ENCODE results near the gene TC2N. TPM values are rescaled to one million over a fixed set of nuclear protein-coding genes. Genes with fewer than 3 reads are reported as not detected.

TC2N gene
- total and polyA plus RNA-seq, 2 donors (not counting 3 experiments of a cell fraction or from before 2014, with no cell fraction given) = 0.40 TPM; not detected in 1

DNA sequence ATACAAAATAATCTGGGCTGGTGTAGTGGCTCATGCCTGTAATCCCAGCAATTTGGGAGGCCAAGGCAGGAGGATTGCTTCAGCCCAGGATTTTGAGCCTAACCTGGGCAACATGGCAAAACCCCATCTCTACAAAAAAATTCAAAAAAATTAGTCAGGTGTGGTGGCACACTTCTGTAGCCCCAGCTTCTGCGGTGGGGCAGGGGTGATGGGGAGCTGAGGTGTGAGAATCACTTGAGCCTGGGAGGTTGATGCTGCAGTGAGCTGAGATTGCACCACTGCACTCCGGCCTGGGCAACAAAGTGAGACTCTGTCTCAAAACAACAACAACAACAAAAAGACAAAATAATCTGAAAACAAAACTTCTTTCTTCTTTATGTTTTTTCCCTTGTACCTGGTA, 66.0 kb downstream of the TC2N start:
- no peaks in the 10 kb centered on the region for H4K20me1 ChIP-seq (replicated peaks; ENCODE audit: control insufficient read depth, extremely low read depth, insufficient read depth, low read length)
- ChIA-PET CTCF (interaction anchor here (1.1 kb wide), 1 partner anchor 26 kb away, joined by 3 read pairs; no protein-coding TSS in a partner anchor), POLR2A (no interaction called here)
- FAIRE-seq = no peak
- H3K9me3 ChIP-seq (replicated peaks; ENCODE audit: control insufficient read depth, insufficient read depth, low read length) = no peaks in the 10 kb centered on the region
- H3K4me2 ChIP-seq (ENCODE audit: insufficient read depth, low read length) = no peak overlapping the region
- no peaks in the 10 kb centered on the region for H3K27me3 ChIP-seq (ENCODE audit: control insufficient read depth in 2 of 2, insufficient read depth in 2 of 2, low read length in 2 of 2)
- intact Hi-C loops (cut with micrococcal nuclease) = no loop called here
- no peak overlapping the region for H3K9ac ChIP-seq (replicated peaks; ENCODE audit: extremely low read depth, insufficient read depth, low read length)
- BruUV-seq (replicated peaks) = no TSS peak
- TF ChIP-seq GATA2 (IDR thresholded peaks at IDR 0.05; ENCODE audit: insufficient read depth, insufficient read length, low read depth, low read length) = no peak
- TF ChIP-seq POLR2AphosphoS5 (IDR thresholded peaks at IDR 0.05; ENCODE audit: insufficient read depth, low read depth, low read length) = no peak
- no peak for TF ChIP-seq FOS (IDR thresholded peaks at IDR 0.05; ENCODE audit: borderline replicate concordance, insufficient read depth, low read length)
- TF ChIP-seq, protein P1, sequence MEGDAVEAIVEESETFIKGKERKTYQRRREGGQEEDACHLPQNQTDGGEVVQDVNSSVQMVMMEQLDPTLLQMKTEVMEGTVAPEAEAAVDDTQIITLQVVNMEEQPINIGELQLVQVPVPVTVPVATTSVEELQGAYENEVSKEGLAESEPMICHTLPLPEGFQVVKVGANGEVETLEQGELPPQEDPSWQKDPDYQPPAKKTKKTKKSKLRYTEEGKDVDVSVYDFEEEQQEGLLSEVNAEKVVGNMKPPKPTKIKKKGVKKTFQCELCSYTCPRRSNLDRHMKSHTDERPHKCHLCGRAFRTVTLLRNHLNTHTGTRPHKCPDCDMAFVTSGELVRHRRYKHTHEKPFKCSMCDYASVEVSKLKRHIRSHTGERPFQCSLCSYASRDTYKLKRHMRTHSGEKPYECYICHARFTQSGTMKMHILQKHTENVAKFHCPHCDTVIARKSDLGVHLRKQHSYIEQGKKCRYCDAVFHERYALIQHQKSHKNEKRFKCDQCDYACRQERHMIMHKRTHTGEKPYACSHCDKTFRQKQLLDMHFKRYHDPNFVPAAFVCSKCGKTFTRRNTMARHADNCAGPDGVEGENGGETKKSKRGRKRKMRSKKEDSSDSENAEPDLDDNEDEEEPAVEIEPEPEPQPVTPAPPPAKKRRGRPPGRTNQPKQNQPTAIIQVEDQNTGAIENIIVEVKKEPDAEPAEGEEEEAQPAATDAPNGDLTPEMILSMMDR (IDR thresholded peaks at IDR 0.05; ENCODE audit: extremely low read depth in 1 of 2, insufficient read depth in 1 of 2, low read depth in 1 of 2, low read length in 2 of 2) = no peak
- TF ChIP-seq EZH2 (IDR thresholded peaks at IDR 0.05; ENCODE audit: borderline replicate concordance, low read depth, low read length, severe bottlenecking) = no peak
- no peak for TF ChIP-seq JUN (IDR thresholded peaks at IDR 0.05; ENCODE audit: borderline replicate concordance, insufficient read depth, insufficient read length, low read depth)
- TF ChIP-seq, protein P2, sequence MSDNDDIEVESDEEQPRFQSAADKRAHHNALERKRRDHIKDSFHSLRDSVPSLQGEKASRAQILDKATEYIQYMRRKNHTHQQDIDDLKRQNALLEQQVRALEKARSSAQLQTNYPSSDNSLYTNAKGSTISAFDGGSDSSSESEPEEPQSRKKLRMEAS (IDR thresholded peaks at IDR 0.05; ENCODE audit: insufficient read depth, insufficient read length) = no peak
- no peak for TF ChIP-seq POLR2A (IDR thresholded peaks at IDR 0.05; ENCODE audit: low read depth, low read length)
- no peak for TF ChIP-seq MYC (IDR thresholded peaks at IDR 0.05; ENCODE audit: low read depth, low read length)
- no peaks in the 10 kb centered on the region for H3K79me2 ChIP-seq (ENCODE audit: control insufficient read depth, insufficient read depth, low read length)
- H3K27ac ChIP-seq (ENCODE audit: insufficient read depth, low read depth, low read length) = no peak overlapping the region
- no peaks in the 10 kb centered on the region for H3K4me1 ChIP-seq (ENCODE audit: control insufficient read depth, extremely low read depth, insufficient read depth, low read length)
- no peak overlapping the region for H2AFZ ChIP-seq (ENCODE audit: low read depth, low read length)
- H3K9me1 ChIP-seq (replicated peaks; ENCODE audit: control insufficient read depth, extremely low read depth, insufficient read depth, low read length) = no peaks in the 10 kb centered on the region
- no peak overlapping the region for H3K4me3 ChIP-seq (replicated peaks in 1 of 3; ENCODE audit: insufficient read depth in 1 of 3, low read depth in 1 of 3, low read length in 3 of 3)
- dilution Hi-C loops (cut with MboI; ENCODE audit: extremely low pct_ligation_motif_present, low sequenced_read_pairs) = no loop called here
- no peak for DNase-seq (ENCODE audit: low read depth, low spot score)
- no peaks in the 10 kb centered on the region for H3K36me3 ChIP-seq (ENCODE audit: control insufficient read depth in 2 of 2, extremely low read depth in 1 of 2, insufficient read depth in 2 of 2, low read length in 2 of 2)

All from endothelial cell of umbilical vein (primary cell).